ENCODE results near the gene GXYLT1.

- TF ChIP-seq POLR2A (IDR thresholded peaks at IDR 0.05; ENCODE audit: borderline replicate concordance, extremely low read depth, insufficient read depth, insufficient read length) (no peak), EZH2 (IDR thresholded peaks at IDR 0.05) (no peak), CBX3 (IDR thresholded peaks at IDR 0.05; ENCODE audit: low read depth) (no peak), POLR2AphosphoS5 (IDR thresholded peaks at IDR 0.05; ENCODE audit: low read depth, low read length) (no peak), SP1 (IDR thresholded peaks at IDR 0.05; ENCODE audit: low read depth) (no peak), TCF7L2 (IDR thresholded peaks at IDR 0.05; ENCODE audit: borderline replicate concordance, extremely low read depth, insufficient read depth, insufficient read length) (no peak), RAD21 (IDR thresholded peaks at IDR 0.05; ENCODE audit: low read depth) (no peak)
- TF ChIP-seq, protein P1, sequence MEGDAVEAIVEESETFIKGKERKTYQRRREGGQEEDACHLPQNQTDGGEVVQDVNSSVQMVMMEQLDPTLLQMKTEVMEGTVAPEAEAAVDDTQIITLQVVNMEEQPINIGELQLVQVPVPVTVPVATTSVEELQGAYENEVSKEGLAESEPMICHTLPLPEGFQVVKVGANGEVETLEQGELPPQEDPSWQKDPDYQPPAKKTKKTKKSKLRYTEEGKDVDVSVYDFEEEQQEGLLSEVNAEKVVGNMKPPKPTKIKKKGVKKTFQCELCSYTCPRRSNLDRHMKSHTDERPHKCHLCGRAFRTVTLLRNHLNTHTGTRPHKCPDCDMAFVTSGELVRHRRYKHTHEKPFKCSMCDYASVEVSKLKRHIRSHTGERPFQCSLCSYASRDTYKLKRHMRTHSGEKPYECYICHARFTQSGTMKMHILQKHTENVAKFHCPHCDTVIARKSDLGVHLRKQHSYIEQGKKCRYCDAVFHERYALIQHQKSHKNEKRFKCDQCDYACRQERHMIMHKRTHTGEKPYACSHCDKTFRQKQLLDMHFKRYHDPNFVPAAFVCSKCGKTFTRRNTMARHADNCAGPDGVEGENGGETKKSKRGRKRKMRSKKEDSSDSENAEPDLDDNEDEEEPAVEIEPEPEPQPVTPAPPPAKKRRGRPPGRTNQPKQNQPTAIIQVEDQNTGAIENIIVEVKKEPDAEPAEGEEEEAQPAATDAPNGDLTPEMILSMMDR (IDR thresholded peaks at IDR 0.05 in 2 of 3, conservative IDR thresholded peaks at IDR 0.05 in 1 of 3; ENCODE audit: borderline replicate concordance in 1 of 3, insufficient read depth in 1 of 3, low read depth in 2 of 3, low read length in 2 of 3): no peak
- TF ChIP-seq, protein P2, sequence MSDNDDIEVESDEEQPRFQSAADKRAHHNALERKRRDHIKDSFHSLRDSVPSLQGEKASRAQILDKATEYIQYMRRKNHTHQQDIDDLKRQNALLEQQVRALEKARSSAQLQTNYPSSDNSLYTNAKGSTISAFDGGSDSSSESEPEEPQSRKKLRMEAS (IDR thresholded peaks at IDR 0.05): no peak
- TF ChIP-seq, protein P3, sequence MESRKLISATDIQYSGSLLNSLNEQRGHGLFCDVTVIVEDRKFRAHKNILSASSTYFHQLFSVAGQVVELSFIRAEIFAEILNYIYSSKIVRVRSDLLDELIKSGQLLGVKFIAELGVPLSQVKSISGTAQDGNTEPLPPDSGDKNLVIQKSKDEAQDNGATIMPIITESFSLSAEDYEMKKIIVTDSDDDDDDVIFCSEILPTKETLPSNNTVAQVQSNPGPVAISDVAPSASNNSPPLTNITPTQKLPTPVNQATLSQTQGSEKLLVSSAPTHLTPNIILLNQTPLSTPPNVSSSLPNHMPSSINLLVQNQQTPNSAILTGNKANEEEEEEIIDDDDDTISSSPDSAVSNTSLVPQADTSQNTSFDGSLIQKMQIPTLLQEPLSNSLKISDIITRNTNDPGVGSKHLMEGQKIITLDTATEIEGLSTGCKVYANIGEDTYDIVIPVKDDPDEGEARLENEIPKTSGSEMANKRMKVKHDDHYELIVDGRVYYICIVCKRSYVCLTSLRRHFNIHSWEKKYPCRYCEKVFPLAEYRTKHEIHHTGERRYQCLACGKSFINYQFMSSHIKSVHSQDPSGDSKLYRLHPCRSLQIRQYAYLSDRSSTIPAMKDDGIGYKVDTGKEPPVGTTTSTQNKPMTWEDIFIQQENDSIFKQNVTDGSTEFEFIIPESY (IDR thresholded peaks at IDR 0.05; ENCODE audit: extremely low read depth, insufficient replicate concordance, low read length): no peak
- TF ChIP-seq, protein P4, sequence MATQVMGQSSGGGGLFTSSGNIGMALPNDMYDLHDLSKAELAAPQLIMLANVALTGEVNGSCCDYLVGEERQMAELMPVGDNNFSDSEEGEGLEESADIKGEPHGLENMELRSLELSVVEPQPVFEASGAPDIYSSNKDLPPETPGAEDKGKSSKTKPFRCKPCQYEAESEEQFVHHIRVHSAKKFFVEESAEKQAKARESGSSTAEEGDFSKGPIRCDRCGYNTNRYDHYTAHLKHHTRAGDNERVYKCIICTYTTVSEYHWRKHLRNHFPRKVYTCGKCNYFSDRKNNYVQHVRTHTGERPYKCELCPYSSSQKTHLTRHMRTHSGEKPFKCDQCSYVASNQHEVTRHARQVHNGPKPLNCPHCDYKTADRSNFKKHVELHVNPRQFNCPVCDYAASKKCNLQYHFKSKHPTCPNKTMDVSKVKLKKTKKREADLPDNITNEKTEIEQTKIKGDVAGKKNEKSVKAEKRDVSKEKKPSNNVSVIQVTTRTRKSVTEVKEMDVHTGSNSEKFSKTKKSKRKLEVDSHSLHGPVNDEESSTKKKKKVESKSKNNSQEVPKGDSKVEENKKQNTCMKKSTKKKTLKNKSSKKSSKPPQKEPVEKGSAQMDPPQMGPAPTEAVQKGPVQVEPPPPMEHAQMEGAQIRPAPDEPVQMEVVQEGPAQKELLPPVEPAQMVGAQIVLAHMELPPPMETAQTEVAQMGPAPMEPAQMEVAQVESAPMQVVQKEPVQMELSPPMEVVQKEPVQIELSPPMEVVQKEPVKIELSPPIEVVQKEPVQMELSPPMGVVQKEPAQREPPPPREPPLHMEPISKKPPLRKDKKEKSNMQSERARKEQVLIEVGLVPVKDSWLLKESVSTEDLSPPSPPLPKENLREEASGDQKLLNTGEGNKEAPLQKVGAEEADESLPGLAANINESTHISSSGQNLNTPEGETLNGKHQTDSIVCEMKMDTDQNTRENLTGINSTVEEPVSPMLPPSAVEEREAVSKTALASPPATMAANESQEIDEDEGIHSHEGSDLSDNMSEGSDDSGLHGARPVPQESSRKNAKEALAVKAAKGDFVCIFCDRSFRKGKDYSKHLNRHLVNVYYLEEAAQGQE (IDR thresholded peaks at IDR 0.05; ENCODE audit: low read depth): no peak
Observed at GRCh38 chr12:42124764-42125387, 19.8 kb downstream of the GXYLT1 start.

All from HCT116 (cell line).